Left hindlimb (tissue), 1 donor: Measurements from ENCODE around the gene CUEDC1.

ENCODE experiments used
- DNase-seq: peaks from one replicate; pipeline ENCODE4 v3.0.0-alpha.2; 2018

The CUEDC1 gene

DNA sequence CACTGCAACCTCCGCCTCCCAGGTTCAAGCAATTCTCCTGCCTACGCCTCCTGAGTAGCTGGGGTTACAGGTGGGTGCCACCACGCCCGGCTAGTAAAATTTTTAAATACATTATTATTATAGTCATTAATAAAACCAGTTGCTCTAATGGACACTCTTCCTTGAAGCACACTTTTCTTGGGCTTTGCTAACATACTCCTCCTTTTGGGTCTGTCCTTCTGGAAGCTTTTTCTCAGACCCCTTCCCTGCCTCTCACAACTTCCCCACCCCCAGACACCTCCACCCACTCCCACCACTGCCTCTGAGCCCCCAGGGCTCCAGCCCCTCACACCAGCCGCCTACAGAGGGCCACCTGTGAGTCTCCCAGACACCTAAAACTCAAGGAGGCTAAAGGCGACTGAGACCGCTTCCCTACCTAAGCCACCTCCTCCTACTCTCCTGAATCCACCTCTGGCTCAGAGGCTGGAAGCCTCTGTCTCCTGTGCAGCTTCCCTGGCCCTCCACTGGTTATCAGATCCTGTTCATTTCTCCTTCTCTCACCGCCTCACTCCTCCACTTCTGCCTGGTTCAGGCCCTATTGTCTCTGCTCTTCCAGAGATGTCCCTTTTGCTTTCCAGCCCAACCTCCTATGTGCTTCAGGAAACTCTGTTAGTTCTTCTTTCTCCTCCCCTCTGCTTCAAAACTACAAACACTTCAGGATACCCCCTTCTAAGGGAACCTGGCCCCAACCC, 2.1 kb upstream of the CUEDC1 start:
- DNase-seq: no peak

DNA sequence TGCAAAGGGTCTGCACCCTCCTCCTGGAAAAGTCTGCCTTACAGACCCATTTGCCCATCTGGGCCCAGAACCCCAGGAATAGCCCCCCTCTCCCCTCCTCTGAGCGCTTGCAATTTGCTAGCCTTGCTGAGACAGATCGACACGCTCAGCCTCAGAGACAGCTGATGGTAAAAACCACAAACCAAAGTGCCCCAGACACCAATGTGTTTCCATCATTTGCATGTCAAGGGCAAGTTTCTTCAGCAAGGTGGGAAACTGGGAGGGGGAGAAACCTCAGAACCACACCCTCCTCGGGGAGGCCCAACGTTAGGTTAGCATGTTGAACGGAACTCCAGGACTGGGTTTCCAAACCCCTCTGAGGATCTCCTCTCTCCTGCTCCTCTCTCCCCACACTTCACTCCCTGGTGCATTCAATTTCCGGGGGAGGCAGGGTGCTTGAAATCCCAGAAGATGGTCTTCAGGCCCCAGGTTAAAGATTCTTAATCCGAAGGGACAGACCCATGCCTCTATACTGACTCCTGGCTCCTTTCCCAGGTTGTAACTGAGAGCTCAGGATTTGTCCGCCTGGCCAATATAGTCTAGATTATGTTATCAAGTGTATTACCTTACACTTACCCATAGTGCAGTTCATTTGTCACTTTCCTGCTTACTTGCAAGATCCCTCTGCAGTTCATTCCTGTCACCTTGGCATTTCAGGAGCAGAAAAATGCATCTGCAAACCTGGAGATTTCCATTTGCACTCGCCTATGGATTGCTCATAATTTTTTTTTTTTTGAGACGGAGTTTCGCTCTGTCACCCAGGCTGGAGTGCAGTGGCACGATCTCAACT, 1.3 kb upstream of the CUEDC1 start:
- no peak for DNase-seq

DNA sequence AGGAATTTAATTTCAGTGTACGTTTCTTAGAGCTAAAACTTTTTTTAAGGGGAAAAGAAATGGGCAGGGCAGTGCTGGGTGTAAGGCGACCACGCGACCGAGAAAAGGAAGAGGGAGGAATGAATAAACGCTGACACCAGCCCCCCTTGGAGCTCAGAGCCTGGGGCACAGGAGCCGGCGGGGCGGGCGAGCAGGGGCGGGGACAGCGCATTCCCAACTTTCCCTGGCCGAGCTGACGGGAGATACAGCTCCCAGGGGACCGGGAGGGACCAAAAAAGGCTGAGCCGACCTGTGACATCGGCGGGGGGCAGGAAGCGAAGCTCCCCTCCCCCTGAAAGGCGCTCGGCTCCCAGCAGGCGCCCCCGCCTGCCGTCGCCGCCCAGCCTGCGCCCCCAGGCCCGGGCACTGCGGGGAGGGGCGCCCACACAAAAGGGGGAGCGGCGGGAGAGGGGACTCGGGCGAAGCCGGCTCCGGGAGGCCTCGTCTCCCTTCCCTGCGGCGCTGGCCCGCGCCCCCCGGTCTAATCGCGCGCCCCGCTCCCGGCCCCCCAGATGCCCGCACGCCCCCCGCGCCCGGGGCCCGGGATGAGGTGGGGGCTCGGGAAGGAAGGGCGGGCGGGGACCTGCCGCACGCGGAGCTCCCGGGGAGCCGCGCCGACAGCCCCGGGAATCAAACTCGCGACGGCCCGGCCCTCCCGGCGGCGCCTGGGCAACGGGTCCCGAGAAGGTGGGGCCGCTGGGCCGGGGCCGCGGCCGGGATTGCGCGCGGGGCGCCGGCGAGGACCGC, 622 bp downstream of the CUEDC1 start:
- peak; percentile 86 for DNase-seq

DNA sequence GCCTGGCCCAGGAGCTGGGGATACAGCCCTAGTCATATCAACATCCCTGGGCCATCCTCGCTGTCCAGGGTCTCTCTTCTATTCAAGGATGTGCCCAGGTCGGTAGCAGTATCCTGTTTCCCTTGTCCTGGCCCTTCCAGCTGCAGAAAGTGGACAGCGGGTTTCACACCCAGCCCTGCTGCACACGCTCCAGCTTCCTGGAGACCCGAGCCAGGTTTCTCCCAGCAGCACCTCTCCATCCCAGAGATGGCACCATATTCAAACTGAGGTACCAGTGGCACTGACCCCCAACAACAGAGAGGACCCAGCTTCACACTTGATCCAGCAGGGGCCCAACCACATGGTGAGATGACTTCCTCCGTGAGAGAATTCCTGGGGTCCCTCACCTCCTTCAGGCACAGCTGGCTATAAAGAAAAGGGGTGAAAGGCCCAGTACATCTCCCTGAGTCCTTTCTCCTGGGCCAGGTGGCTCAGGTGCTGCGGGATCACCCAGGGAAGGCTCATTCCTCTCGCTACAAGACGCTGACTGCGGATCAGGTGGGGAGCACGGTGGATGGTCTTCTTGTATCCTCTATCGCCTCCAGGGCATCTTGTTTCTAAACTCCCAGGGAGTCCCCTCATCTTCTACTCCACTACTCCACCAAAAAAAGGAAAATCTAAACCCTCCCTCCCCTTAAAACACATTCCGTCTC, 1.4 kb downstream of the CUEDC1 start:
- no peak for DNase-seq

DNA sequence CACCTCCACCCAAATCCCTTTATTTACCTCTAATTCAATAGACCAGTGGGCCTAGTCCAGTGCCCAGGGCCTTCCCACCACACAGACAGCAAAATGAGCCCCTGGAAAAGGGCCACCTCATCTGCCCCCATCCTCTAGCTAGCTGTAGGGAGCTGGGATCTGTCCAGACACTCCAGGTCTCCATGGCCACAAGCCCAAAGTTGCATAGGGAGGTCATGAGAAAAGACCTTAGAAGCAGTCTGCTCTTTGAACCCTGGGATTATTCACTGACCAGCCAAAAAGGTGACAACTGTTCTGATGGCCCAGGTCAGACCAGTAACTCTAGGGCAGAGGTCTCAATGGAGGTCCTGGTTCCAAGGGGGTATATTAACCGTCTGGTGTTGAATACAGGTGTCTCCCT, 2.0 kb downstream of the CUEDC1 start:
- DNase-seq: no peak

DNA sequence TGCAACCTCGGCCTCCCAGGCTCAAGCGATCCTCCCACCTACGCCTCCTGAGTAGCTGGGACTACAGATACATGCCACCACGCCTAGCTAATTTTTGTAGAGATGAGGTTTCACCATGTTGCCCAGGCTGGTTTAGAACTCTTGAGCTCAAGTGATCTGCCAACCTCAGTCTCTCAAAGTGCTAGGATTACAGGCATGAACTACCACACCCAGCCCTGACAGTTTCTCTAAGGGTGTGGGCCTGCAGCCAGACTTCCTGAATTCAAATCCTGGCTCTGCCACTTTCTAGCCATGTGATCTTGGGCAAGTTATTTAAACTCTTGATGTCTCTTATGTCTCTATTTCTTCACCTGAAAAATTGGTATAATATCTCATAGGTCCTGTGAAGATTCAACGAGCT, 5.6 kb downstream of the CUEDC1 start:
- DNase-seq: no peak

DNA sequence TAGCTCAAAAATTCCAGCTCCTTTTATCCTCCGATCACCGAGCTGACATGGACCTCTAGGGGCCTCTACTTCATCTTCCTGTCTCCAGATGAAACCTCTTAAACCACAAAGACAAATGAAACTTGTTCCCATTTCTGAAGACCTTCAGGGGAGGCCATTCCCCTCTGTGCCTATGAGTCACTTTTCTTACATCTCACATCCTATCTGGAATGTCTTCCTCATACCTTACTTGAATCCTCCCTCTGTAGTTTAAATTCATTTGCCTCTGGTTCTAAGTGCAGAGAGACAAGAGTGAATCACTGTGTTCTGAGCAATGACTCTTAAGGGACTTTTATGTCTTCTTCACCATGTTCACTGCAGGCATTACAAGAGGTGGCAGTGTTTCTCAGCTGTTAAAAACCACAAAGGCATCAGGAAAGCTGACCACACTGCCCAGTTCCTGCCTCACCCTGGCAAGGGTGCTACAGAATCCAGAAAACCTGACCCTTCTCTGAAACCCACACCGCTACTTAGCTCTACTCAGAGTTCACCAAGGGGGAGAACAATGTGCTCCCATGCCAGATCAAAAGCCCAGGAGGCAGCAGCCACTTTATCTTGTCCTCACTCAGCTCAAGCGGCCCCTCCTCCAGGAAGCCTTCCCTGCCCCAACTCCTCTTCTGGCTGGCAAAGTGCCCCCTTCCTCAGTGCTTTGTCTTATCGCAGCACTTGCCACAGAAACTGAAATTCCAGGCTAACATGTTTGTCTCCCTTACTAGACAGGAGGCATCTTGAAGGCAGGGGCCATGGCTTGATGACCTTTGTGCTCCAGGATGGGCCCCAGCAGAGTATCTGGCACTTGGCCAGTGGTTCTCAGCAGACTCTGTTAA, 6.4 kb downstream of the CUEDC1 start:
- no peak for DNase-seq

DNA sequence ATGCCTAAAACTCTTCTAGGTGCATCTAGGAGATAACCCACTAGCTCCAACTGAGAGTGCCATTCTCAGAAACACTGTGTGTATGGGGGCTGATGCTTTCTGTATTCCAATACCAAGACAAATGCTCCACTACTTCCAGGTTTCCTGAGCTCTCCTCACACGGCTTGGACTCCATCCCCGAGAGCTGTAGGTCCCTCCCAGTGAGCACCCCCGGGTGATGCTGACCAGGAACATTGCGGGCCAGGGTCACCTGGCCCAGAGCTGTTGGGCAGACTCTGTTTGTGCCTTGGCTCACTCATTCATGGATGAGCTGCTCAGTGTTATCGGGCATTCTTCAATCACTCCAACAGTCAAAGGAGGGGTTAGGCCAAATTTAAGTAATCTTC, 7.0 kb downstream of the CUEDC1 start:
- DNase-seq: no peak

DNA sequence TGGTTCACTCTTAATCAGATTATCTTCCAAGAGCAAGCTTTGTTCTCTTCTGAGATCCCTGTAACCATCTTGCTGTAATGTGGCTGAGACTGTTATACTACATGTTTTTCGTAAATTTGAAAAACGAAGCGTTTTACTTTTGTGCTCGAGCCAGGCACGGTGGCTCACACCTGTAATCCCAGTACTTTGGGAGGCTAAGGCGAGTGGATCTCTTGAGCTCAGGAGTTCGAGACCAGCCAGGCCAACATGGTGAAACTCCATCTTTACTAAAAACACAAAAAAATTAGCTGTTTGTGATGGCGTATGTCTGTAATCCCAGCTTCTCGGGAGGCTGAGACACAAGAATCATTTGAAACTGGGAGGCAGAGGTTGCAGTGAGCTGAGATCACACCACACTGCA, 7.8 kb downstream of the CUEDC1 start:
- DNase-seq: no peak

DNA sequence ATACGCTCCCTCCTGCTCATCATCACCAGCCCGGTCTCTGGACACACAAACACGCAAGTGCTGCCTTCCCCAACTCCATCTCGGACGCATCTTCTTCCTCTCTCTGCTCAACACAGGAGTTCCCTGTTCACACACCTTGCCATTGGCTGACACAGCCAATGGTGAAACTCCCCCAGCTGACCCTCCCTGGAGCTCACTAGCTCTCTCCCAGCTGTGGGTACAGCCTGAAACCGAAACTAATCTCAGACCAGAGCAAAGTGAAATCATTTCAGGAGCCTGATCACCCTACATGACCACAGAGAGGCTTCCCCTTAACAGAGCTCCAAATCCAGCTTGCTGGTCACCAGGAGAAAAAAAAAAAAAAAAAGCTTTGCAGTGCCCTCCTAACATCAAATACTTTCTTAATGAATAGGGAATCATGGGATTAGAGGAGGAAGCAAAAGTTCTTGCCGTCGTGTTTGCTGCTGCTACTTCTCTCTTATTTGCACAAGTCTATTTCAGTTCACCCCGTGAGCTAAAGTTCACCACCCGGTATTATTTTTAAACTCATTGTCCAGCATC, 8.3 kb downstream of the CUEDC1 start:
- DNase-seq: no peak

DNA sequence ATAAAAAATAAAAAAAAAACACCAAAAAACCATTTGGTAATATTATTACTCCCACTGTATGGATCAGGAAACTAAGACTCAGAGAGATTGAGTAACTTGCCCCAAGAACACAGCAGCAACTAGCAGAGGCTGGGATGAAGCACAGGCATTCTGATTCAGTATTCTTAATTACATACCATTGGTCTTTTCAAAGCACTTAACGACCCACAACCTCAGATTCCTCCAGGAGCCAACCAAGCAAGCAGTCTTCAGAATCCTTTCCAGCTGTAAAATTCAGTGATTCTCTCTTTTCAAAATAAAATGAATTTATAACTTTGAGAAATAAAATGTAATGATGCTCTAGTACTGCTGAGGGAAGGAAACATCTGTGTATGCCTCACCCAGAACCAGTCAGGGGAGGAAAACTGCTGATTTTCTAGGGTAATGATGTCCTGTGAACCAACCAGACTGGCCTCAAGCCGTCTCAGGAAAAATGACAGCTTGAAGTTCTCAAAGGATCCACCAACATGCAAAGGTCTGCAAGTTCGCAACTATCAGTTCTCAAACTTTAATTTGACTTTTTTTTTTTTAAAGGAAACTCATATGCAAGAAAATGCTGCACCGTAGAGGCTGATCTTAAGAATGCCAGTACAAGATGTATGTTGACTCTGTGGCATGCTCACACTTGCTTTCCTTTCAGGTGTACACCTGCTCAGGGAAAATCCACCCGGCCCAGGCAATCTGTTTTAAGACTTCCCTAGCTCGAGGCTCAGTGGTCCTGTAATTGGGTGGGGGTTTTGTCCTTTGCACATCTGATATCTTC, 9.0 kb downstream of the CUEDC1 start:
- no peak for DNase-seq

DNA sequence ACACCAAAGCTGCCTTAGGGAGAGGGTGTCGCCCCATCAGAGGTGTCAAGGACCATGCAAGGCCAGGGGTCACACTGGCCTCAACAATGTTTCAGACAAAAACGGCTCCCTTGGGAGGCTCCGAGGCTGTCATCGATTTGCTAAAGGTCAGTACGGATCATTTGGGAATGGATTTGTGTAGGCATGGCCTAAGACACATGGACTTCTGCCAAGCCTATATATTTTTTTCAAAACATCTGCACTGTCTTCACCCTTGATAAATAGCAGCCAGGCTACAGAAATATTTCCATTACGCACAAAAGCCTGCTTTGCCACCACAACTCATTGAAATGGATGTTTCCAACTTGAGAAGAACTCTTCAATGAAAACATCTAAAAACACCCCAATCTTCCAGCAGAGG, 10.3 kb downstream of the CUEDC1 start:
- DNase-seq: no peak

DNA sequence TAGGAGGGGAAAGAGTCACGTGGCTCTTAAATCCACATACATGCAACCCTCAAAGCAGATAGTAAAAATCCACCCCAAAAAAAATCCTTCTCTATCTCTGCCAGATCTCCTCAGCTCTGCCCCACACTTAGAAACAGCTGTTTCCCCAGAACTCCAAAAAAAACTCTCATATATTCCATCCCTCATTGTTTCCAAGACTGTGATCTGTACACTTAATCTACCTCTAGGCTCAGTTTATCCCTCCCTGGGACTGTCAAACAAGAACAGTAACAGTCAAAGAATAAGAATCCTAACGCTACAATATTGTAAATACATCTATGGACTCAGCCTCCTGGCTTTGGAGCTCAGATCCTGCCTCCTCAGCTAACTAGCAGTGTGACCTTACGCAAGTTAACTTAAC, 11.6 kb downstream of the CUEDC1 start:
- DNase-seq: no peak

DNA sequence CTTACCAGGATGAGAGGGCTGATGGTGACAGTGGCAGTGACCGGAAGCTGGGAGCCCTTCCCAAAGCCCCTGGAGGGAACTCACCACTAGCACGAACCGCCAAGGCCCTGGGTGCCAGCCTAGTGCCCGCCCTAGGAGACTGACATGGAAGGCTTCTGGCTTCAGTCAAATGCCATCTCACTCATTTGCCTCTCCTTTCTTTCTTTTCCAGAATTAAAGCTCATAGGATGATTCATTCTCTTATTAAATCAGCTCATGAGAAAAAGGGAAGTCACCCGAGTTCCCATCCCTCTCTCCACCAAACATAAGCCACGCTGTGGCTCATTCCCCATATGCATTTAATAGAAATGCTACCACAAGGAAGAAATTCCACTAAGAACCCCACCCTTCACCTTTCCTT, 12.1 kb downstream of the CUEDC1 start:
- no peak for DNase-seq

DNA sequence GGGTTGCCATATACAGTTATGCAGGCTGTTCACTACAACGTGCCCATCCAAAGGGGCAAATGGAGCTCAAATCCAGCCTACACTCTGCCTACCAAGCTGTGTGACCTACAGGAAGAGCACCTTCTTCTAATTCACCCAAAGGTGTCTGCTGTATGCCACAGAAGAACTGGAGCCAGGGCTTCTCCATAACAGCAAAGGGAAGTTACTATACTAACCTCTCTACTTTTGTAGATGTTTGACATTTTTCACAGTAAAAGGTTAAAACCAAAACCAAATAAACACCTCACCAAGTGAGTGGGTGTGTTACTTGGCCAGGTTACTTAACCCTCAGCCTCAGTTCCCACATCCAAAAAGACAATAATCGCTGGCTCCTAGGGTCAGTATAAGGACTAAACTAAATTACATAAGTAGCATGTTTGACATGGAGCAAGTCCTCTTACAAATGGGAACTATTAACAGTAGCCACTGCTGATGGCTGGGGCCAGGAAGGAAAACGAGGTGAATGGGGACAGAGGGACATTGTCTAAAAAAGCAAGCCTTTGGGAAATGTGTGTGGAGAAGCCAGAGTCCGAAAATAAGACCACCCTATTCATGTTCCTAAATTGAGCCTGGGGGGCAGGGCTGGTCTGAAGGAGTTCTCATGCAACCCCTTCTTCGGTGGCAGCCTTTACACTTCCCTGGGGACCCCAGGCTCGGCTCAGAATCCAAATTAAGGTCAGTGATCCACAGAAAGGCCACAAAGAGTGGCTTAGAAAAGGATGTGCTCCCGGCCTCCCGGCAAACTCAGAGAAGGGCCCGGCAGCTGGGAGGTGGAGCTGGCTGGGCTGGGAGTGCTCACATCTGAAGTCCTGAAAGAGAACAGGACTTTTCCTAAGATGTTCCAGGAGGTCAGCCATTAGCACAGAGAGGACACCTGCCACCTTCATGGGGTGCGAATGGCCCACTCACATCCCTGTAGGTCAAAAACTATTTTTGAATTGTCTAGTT, 13.5 kb downstream of the CUEDC1 start:
- DNase-seq: no peak

DNA sequence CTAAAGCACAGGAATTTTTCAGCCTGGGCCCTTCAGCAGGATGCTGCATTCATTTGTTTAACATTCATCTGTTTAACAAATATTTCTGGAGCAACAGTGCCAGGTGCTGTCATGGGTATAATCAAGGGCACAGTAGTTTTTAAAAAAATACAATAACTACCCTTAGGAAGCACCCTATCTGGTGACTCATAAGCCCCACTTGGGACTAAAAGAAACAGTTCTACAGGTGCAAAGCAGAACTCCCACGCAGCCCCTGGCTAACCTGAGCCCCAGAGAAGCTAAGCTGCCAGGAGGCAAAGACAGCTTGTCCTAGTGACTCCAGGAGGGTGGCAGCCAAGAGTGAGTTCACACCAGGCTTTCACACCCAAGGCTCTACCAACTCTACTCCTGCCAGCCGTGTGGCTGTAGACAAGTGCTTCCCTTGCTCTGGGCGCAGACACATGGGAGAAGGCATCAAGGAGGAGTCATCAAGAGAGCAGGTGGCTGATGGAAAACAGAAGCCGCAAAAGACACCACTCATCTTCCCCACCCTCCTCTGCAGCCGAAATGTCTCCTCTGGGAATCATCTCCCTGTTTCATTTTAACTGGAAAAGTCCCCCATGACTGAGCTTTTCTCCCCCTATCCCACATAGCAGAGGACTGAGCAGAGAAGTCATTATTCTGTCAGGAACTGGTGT, 14.4 kb downstream of the CUEDC1 start:
- no peak for DNase-seq

DNA sequence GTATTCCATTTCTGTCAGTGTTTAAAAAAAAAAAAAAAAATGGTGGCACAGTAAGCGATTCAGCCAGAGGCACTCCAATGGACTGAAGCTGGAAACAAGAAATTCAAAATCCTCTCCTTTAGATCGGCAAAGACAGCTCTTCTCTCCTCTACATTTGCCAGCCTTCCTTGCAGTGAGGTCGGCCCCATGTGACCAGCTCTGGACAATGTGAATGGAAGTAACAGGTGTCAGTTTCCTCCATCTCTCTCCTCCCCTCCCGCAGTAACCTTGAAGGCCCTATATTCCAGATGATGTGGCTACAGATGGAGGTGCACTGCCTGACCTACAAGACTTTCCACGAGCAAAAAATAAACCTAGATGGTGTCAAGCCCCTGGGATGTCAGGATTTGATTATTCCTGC, 15.0 kb downstream of the CUEDC1 start:
- DNase-seq: no peak

DNA sequence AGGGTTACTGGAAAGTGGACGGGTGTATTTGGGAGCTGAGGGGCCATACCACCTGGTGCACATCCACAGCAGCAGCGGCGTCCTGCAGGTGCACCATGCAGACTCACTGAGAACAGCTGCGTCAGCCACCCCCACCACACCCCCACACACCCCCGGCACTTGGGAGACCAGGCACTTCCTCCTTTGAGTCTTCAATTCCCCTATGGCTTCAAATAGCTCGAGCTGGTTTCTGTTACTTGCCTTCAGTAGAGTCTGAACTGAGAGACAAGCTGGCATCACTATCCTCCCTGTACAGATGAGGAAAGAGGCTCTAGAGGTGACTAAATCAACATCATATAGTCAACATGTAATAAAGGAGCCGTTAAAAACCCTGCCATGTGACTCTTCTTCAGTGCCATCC, 15.4 kb downstream of the CUEDC1 start:
- no peak for DNase-seq

DNA sequence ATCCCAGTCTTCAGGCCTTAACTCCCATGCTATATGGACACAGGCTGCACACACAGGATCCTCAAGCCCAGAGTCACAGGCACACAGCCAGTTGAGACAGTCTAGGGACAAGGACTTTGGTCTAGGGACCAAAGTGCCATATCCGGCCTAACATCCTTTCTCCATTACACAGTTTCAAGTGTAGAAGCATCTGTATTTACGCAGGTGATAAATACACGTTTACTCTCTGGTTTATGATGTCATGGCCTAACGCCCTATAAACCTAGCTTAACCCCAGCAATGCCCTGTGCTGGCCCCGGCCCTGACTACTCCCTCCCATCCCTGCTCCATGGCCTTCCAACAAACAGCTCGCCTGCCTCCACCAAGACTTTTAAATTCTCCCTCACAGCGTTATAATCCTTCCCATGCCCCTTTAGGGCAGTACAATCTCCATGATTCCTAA, 17.1 kb downstream of the CUEDC1 start:
- no peak for DNase-seq
